ENCODE measurements around the gene SMARCA4. TPM values are rescaled to one million over a fixed set of nuclear protein-coding genes. Genes with fewer than 3 reads are reported as not detected.

The SMARCA4 gene
- total and polyA plus RNA-seq, 2 experiments from 2014 or later: 177 to 336 TPM

GRCh38 chr19:11018763-11019162 lies 57.9 kb downstream of the SMARCA4 start:
- Histone ChIP-seq H3K4me1 (ENCODE audit: insufficient read depth) (no peaks in the 10 kb centered on the region), H3K36me3 (ENCODE audit: insufficient read depth) (peaks cover 48% of the 10 kb centered on the region), H3F3A (replicated peaks; ENCODE audit: low read depth) (peaks cover 22% of the 10 kb centered on the region; the same call in 1 of the 2 replicates), H3K27me3 (ENCODE audit: insufficient read depth) (no peaks in the 10 kb centered on the region), H3K79me2 (replicated peaks; ENCODE audit: insufficient read depth) (peaks cover 4% of the 10 kb centered on the region; the same call in 1 of the 2 replicates), H3K4me3 (no peak overlapping the region), H3K4me2 (no peak overlapping the region), H4K20me1 (replicated peaks; ENCODE audit: insufficient read depth) (peaks cover 6% of the 10 kb centered on the region), H3K9me2 (ENCODE audit: insufficient read depth) (no peaks in the 10 kb centered on the region), H2AFZ (no peak overlapping the region), H3K27ac (ENCODE audit: low read depth) (no peak overlapping the region)
- Mint-ChIP-seq H3K4me3 (no peak overlapping the region), H3K36me3 (ENCODE audit: low read depth) (peaks cover 93% of the 10 kb centered on the region), H3K27ac (no peak overlapping the region), H3K9me3 (no peaks in the 10 kb centered on the region), H3K27me3 (ENCODE audit: insufficient read depth, low read depth, poor library complexity) (peaks cover 18% of the 10 kb centered on the region), H3K4me1 (no peaks in the 10 kb centered on the region; the same call in 2 of the 3 replicates)
- TF ChIP-seq ZNF462 (CRISPR knock-in tag; IDR thresholded peaks at IDR 0.05) (no peak), CREB1 (CRISPR knock-in tag; IDR thresholded peaks at IDR 0.05; ENCODE audit: low read depth) (no peak), EZH2 (IDR thresholded peaks at IDR 0.05; ENCODE audit: low read depth, unreplicated experiment) (no peak), REST (IDR thresholded peaks at IDR 0.05; ENCODE audit: unreplicated experiment) (no peak)
- ATAC-seq (no peak), DNase-seq (ENCODE audit: low spot score) (no peak)

All from GM23338 (cell line).